CD4-positive, alpha-beta T cell treated with Interleukin-17A for 1 hour (primary cell): Measurements from ENCODE around the gene LEFTY1.
A peak's percentile ranks its signal among the peaks of the same experiment; 100 is the strongest.
"Not testable (repeated sequence)": the region's sequence is repeated elsewhere in the genome, so short reads cannot be mapped to it uniquely, and the experiment has no call there.

ENCODE experiments used
- DNase-seq: peaks from one replicate; pipeline ENCODE4 v3.0.0-alpha.2; 2020

The LEFTY1 gene, protein sequence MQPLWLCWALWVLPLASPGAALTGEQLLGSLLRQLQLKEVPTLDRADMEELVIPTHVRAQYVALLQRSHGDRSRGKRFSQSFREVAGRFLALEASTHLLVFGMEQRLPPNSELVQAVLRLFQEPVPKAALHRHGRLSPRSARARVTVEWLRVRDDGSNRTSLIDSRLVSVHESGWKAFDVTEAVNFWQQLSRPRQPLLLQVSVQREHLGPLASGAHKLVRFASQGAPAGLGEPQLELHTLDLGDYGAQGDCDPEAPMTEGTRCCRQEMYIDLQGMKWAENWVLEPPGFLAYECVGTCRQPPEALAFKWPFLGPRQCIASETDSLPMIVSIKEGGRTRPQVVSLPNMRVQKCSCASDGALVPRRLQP

DNA sequence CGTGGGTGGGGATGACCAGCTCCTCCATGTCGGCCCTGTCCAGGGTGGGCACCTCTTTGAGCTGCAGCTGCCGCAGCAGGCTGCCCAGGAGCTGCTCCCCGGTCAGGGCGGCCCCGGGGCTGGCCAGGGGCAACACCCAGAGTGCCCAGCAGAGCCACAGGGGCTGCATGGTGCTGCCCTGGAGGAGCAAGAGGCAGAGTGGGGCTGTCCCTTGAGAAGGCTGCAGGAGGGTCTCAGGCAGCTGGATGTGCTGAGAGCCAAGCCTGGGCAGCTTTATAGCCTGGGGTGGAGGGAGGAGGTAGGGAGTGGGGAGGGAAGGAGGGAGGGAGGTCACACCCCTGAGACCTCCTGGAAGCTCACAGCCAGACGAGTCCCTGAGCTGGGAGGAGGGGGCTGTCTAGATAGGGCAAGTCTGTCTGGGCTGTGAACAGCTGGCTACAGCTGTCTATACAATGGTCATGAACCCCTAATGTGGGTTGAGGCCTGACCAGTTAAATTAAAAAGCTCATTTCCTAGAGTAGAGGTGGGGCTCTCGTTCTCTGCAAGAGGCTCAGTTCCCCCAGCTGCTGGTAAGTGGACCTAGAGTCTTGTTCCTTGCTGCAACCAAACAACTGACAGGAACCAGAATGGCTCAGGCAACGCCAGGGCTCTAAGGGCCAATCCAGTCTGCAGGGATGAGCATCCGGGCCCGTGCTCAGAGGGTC lies at the start of gene LEFTY1:
Gene LEFTY1, minus strand, starts transcription at position 249 of the 704 bp plus-strand sequence. Its CDS starts 80 bp downstream, at position 169.
- DNase-seq = no peak

DNA sequence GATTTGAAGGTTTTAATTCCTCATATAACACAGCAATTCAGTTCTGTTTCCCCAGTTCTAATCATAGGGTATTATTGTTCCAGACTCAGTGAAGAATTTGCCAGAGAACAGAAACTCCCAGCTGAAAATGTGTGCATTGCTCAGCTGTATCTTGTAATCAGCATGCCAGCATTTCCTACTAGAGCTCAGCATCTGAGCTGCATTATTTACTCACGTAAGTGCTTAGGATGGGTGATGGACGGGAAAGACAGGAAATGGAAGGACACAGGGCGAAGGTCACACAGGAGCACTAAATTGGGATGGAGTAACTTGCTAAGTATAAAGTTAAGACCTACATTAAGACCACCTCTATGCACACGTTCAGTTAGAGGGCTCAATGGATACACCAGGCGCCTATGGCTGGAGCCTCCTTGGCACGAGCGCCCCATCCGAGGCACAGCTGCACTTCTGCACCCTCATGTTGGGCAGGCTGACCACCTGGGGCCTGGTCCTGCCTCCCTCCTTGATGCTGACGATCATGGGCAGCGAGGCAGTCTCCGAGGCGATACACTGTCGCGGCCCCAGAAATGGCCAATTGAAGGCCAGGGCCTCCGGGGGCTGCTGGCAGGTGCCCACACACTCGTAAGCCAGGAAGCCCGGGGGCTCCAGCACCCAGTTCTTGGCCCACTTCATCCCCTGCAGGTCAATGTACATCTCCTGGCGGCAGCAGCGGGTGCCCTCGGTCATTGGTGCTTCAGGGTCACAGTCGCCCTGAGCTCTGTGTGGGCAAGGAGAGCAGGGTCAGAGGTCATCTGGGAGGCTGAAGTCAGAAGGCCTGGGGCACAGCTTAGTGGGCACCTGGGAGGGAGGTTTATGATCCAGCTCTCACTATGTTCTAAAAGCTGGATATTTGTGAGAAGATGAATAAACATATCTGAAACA lies 48.4 kb upstream of the LEFTY1 start:
- no peak for DNase-seq

DNA sequence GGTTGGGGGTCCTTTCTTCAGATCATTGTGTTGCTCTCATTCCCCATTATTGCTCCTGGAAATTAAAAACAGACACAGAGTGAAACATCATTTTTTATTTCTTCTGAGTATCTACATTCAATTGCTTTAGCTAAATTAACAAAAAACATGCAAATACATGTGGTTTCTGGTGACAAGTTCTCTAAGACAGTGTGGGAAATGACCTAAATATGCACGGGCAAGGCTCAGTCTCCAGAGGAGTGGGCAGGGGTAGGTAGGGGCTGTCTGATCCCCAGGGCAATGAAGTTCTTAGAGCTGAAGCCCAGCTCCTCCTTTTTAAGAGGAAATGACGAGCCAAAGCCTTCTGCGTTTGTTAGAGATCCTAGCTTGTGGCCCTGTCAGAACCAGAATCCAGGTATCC lies 47.6 kb upstream of the LEFTY1 start:
- DNase-seq = no peak

DNA sequence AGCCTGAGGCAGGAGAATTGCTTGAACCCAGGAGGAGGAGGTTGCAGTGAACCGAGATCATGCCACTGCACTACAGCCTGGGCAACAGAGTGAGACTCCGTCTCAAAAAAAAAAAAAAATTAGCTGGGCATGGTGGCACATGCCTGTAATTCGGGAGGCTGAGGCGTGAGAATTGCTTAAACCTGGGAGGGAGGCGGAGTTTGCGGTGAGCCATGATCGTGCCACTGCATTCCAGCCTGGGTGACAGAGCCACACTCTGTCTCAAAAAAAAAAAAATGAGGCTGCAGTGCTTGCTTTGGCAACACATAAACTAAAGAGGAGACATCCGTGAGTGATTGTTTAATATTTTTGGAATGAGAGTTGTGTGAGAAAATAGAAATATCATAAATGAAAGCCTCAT lies 47.1 kb upstream of the LEFTY1 start:
- DNase-seq = not testable (repeated sequence)

DNA sequence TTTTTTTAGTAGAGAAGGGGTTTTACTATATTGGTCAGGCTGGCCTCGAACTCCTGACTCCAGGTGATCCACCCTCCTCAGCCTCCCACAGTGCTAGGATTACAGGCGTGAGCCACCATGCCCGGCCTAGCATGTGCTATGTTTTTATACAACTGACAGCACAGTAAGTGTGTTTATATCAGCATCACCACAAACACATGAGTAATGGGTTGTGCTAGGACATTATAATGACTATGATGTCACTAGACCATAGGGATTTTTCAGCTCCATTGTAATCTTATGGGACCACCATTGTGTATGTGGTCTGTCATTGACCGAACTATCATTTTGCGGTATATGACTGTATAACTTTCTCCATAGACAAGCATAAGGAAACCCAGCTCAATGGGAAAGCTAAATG lies 45.8 kb upstream of the LEFTY1 start:
- DNase-seq = no peak

DNA sequence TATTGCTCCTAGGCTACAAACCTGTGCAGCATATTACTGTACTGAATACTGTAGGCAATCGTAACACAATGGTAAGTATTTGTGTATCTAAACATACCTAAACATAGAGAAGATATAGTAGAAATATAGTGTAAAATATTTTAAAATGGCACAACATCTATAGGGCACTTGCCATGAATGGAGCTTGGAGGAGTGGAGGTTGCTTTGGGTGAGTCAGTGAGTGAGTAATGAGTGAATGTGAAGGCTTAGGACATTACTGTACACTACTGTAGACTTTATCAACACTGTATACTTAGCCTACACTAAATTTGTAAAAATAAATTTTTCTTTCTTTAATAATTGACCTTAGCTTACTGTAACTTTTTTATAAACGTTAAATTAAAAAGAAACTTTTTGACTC lies 44.1 kb upstream of the LEFTY1 start:
- DNase-seq = no peak

DNA sequence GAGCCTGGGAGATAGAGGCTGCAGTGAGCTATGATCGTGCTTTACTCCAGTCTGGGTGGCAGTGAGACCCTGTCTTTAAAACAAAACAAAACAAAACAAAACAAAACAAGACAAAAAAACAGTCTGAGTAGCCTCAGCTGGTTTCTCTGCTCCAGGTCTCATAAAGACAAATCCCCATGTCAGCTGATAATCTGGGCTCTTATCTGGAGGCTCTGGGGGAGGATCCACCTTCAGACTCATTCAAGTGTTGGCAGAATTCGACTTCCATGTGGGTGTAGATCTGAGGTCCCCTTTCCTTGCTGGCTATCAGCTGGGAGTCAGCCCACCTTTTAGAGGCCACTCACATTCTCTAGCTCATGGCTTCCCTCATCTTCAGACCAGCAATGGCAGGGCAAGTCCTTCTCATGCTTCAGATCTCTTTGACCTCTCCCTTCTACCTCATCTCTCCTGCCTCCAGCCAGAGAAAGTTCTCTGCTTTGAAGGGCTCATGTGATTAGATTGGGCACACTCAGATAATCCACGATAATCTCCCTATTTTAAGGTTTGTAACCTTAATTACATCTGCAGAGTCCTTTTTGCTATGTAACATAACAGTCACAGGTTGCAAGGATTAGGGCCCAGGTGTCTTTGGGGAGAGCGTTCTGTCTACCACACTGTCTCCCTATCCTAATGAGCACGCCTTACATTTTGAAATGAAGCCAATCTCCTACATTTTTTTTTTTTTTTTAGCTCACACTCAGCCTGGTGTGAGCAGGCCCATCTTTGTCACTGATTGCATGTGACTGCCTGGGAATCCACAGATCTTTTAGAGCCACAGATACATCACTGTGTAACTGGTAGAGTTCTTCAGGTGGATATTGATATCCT lies 42.6 kb upstream of the LEFTY1 start:
- no peak for DNase-seq

DNA sequence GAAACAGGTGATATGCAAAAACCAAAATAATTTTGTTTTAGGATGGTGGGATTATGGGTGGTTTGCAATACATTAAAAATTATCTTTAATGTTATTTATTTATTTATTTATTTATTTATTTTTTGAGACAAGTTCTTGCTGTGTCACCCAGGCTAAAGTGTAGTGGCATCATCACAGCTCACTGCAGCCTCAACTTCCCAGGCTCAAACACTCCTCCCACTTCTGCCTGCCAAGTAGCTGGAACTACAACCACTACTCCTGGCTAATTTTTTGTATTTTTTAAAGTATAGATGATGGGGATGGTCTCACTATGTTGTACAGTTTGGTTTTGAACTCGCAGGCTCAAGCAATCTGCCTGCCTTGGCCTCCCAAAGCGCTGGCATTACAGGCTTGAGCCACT lies 41.6 kb upstream of the LEFTY1 start:
- DNase-seq = no peak

DNA sequence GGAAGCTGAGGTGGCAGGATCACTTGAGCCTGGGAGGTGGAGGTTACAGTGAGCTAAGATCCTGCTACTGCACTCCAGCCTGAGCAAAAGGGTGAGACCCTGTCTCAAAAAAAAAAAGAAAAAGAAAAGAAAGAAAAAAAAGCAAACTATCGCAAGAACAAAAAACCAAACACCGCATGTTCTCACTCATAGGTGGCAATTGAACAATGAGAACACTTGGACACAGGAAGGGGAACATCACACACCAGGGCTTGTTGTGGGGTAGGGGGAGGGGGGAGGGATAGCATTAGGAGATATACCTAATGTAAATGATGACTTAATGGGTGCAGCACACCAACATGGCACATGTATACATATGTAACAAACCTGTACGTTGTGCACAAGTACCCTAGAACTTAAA lies 40.5 kb upstream of the LEFTY1 start:
- not testable (repeated sequence) for DNase-seq

DNA sequence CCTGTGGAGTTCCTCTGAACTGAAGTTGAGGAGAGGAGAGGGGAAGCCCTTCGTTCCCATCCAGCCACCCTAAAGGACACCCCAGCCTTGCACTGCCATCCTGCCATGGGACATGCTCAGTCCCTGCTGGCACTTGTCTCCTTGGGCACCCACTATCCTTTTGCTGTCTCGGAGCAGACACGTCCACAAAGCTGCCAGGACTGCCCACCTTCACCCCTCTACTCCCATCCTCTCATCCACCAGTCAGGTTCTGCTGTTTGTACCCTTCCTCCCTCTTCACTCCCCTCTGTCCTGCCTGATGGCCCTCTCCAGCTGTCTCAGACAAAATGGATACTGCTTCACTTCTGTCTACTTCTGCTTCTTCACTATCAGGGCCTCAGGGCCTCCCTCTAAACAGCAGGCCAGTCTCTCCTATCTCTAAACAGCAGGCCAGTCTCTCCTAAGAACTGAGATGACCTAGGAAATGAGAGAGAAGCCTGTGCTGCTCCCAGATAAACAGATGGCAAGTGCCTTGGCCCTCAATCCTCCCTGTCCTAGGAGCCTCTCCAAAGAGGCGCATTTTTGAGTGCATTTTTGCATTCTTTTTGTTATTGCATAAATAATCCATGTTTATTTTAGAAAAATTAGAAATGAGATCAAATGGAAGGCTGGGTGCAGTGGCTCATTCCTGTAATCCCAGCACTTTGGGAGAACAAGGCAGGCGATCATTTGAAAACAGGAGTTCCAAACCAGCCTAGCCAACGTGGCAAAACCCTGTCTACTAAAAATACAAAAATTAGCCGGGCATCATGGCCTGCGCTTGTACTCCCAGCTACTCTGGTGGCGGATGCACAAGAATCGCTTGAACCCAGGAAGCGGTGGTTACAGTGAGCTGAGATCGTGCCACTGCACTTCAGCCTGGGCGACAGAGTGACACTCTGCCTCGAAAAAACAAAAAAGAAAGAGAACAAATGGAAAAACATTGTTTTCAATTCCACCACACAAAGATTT lies 39.5 kb upstream of the LEFTY1 start:
- peak; percentile 35 for DNase-seq

DNA sequence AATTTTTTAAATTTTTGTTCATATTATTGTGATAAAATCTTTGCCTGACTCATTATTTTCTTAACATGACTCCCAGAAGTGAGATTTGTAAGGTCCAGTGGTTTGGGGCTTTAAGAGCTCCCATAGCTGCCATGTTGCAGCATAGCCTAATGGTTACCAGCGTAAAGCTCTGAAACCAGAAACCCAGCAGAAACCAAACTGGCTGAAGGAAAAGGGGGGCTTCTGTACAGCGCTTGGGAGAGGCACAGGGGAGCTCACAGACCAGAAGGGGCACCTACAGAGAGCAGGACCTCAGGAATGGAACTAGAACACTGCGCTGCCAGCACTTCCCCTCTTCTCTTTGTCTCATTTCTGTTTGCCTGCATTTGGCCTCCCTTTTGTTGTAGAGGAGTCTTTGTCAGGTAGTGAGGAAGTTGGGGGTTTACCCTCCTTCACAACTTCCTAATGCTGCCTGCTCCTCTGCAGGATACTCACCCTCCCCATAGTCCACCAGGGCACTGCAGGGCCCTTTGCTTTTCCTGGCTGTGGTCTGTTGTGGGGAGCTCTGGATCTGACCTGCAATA lies 37.7 kb upstream of the LEFTY1 start:
- no peak for DNase-seq

DNA sequence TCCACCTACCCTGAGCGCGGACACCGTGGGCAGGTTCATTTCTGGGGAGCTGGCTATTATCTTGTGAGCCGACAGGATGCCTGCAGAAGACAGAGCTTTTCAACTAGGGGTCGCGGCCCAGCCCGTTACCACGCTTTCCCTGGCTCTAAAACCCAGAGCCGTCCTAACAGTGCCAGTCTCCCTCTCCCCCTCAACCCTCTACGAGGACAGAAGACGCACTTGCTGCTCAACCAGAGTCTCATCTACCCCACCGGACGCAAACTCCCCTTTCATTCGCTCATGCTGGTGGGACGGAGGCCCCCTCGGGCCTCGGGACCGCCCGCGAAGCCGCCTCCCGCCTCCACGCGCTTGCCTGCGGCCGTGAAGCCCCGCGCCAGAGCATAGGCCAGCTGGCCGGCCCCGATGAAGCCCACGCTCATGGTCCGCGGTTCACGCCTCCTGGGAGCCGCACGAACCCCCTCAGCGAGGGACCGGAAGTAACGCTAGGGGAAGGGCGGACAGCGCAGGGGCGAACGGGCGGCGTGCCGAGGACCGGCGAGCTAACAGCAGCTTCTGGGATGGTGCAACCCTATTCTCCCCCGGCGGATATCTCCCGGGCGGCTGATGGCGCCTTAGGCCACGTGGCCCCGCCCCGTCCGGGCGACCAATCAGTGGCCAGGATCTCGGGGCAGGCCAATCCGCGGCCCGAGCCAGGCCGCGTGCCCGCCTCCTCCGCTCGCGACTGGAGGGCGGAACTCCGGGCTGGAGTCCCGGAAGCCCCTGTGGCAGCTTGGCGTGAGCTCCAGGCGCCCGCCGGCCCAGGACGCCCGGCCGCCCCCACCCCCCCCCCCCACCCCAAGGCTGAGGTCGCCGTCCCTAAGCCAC lies 35.0 kb upstream of the LEFTY1 start, which contains the start of gene PYCR2:
Gene PYCR2, minus strand, starts transcription at position 559 of the 864 bp plus-strand sequence. Its CDS starts 140 bp downstream, at position 419.
- peak; percentile 96 for DNase-seq

DNA sequence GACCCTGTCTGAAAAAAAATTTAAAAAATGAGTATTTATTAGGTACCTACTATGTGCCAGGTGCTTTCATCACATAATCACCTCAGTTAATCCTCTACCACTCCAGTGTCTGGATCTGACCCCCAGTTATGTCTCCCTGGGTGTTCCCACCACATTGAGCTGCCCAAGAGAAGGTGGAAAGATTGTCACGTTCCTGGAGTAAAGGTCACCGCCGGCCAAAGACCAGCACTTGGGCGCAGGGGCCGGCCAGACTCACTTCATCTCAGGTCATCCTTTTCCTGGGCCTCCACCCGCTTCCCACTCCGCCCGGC lies 34.4 kb upstream of the LEFTY1 start:
- no peak for DNase-seq

DNA sequence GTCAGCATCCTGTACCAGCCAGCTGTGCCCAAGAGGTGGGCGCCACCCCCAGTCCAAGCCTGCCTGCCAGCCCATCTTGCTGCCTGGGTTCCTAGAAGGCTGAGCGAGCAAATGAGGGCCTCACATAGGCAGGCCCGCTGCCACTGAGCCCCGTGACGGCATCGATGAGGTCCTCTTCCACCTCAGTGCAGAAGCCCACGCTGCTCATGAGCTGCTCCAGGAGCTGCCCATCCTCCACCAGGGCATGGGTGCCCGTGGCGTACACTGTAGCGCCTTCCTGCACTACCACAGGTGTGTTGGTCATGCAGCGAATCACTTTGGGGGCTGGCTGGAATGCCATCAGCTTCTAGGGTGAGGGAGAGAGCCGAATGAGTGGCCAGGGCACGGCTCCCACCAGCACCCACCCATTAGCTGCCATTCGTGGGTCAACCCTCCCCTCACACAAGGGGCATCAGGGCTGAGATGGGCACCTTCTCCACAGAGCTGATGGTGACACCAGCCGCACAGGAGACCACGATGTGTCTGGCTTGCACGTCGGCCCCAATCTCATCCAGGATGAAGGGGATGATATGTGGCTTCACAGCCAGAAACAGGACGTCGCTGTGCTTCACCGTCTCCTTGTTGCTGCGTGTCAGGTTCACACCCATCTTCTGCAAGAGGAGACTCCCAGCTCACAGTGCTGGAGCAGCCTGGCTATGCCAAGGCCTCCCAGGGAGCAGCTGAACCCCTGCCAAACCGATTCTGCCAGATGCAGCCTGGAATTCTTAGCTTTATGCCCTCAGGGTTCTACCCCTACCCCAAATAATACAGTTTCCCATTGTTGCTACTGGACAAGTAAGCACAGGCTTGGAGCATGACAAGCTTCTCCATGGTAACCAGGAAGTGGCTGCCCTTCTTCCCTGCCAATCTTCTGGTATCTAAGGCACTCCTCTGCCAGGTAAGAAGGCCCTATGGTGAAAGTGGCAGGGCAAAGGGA lies 33.1 kb upstream of the LEFTY1 start:
- no peak for DNase-seq

DNA sequence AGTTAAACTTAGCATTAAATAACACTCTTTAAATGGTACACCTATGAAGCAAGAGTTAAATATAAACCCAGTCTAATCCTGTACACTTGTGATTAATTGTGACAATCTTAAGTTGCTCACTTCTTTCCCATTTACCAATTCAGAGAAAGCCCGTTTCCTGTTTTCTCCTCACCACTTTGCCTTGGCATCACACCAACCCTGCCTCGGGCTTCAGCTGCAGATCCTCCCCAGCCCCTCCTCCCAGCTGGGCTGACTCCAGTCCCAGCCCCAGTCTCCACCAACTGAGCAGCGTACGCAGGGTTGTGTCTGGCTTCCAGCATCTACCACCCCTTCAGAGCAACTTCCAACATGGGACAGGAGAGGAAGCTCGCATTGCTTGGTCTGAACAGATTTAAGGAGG lies 31.0 kb upstream of the LEFTY1 start:
- DNase-seq = peak; percentile 14

DNA sequence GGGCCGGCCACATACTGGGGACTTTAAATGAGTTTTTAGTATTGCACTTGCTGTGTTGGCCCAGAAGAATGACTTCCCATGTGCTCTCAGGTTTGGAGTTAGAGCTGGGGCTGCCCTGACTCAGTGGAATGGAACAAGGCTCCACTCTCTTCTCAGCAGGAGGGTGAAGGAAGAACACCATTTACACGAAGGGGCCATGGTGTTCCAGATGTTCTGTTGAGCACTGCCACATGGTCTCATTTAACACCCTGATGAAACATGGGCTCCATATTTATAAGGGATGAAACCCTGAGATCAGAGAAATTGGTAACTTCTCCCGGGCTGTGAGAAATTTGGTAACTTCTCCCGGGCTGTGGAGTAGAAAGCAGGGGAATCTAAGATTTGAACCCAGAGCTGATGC lies 29.3 kb upstream of the LEFTY1 start:
- no peak for DNase-seq

DNA sequence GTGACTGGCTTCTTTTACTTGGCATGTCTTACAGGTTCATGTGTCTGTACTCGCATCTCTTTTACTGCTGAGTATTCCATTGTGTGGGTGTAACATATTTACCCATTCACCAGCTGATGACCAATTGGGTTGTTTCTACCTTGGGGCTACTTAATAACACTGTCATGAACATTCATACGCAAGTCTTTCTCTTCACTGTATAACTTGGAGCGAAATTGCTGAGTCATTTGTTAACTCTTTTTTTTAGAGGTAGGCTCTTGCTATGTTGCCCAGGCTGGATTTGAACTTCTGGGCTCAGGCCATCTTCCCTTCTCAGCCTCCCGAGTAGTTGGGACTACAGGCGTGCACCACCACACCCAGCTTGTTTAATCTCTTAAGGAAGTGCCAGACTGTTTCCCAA lies 28.6 kb upstream of the LEFTY1 start:
- no peak for DNase-seq

DNA sequence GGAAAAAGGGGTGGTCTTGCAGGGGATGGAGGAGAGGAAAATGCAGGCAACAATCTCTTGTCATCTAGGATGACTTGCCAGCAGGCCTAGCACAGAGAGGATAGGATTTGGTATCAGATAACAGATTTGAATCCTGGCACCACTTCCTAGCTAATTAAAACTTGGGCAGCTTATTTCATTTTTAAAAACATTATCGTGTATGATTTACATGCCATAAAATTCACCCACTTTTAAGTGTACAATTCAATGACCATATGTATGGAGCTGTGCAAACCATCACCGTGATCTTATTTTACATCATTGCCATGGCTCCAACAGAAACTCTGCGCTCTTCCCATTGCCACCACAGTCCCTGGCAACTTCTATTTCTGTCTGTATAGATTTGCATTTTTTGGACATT lies 28.2 kb upstream of the LEFTY1 start:
- DNase-seq = no peak
